Trophoblast cell (in vitro differentiated cells and primary cell): ENCODE data around the gene SLC10A3.

Source experiments
- DNase-seq, 2 donors: peaks; one replicate each; pipeline ENCODE4 v3.0.0-alpha.2; 2016
- H2AFZ ChIP-seq: 2 replicates; pipeline ENCODE4 v1.6.1; 2013; ENCODE audit warnings: low read length, moderate library complexity, mild to moderate bottlenecking; ENCODE audit not compliant: insufficient read depth, poor library complexity
- H2AK5ac ChIP-seq: 2 replicates; pipeline ENCODE4 v1.6.1; 2013; ENCODE audit warnings: mild to moderate bottlenecking, low read length
- H2BK120ac ChIP-seq: 2 replicates; pipeline ENCODE4 v1.6.1; 2013; ENCODE audit warnings: low read length, mild to moderate bottlenecking, moderate library complexity; ENCODE audit not compliant: insufficient read depth, poor library complexity
- H2BK12ac ChIP-seq: 2 replicates; pipeline ENCODE4 v1.6.1; 2013; ENCODE audit warnings: mild to moderate bottlenecking, low read length, moderate library complexity
- H2BK5ac ChIP-seq: 2 replicates; pipeline ENCODE4 v1.6.1; 2013; ENCODE audit warnings: low read length, low read depth, moderate library complexity, mild to moderate bottlenecking; ENCODE audit not compliant: poor library complexity
- H3K14ac ChIP-seq: 2 replicates; pipeline ENCODE4 v1.6.1; 2013; ENCODE audit warnings: mild to moderate bottlenecking, low read length
- H3K18ac ChIP-seq: 2 replicates; pipeline ENCODE4 v1.6.1; 2013; ENCODE audit warnings: mild to moderate bottlenecking, low read length
- H3K23ac ChIP-seq: 2 replicates; pipeline ENCODE4 v1.6.1; 2013; ENCODE audit warnings: low read length
- H3K27ac ChIP-seq: 2 replicates; pipeline ENCODE4 v1.5.1; 2013; ENCODE audit warnings: low read depth, mild to moderate bottlenecking, inconsistent platforms, low read length, moderate library complexity
- H3K27me3 ChIP-seq: 2 replicates; pipeline ENCODE4 v1.6.1; 2013; ENCODE audit warnings: inconsistent platforms, mild to moderate bottlenecking, low read length, moderate library complexity; ENCODE audit not compliant: insufficient read depth
- H3K36me3 ChIP-seq, 2 experiments: 1 replicate in 1 of 2; 2 replicates in 1 of 2; pipeline ENCODE4 v1.6.1; 2013; ENCODE audit warnings: low read length in 2 of 2, mild to moderate bottlenecking in 2 of 2, moderate library complexity in 1 of 2; ENCODE audit not compliant: insufficient read depth in 2 of 2, control insufficient read depth in 1 of 2
- H3K4ac ChIP-seq: 2 replicates; pipeline ENCODE4 v1.6.1; 2013; ENCODE audit warnings: low read depth, mild to moderate bottlenecking, low read length, moderate library complexity
- H3K4me1 ChIP-seq, 2 experiments: 1 replicate in 1 of 2; 2 replicates in 1 of 2; pipeline ENCODE4 v1.6.1; 2013; ENCODE audit warnings: low read length in 2 of 2, mild to moderate bottlenecking in 2 of 2, moderate library complexity in 1 of 2; ENCODE audit not compliant: insufficient read depth in 2 of 2, control insufficient read depth in 1 of 2
- H3K4me2 ChIP-seq: 2 replicates; pipeline ENCODE4 v1.6.1; 2013; ENCODE audit warnings: inconsistent platforms, mild to moderate bottlenecking, low read length, moderate library complexity
- H3K4me3 ChIP-seq: 2 replicates; pipeline ENCODE4 v1.5.1; 2013; ENCODE audit warnings: mild to moderate bottlenecking, low read depth, low read length, inconsistent platforms
- H3K79me1 ChIP-seq: one replicate; pipeline ENCODE4 v1.6.1; 2013; ENCODE audit warnings: low read length
- H3K79me2 ChIP-seq: 2 replicates; pipeline ENCODE4 v1.6.1; 2013; ENCODE audit warnings: low read length, mild to moderate bottlenecking; ENCODE audit not compliant: control insufficient read depth, insufficient read depth, poor library complexity
- H3K9ac ChIP-seq: 2 replicates; pipeline ENCODE4 v1.6.1; 2013; ENCODE audit warnings: mild to moderate bottlenecking, low read length
- H3K9me3 ChIP-seq: 2 replicates; pipeline ENCODE4 v1.6.1; 2013; ENCODE audit warnings: low read depth, mild to moderate bottlenecking, control low read depth, inconsistent platforms, low read length; ENCODE audit not compliant: insufficient read depth
- H4K12ac ChIP-seq: 2 replicates; pipeline ENCODE4 v1.6.1; 2013; ENCODE audit warnings: low read depth, mild to moderate bottlenecking, low read length, moderate library complexity
- H4K8ac ChIP-seq: 2 replicates; pipeline ENCODE4 v1.6.1; 2013; ENCODE audit warnings: low read depth, mild to moderate bottlenecking, low read length, moderate library complexity
- H4K91ac ChIP-seq: one replicate; pipeline ENCODE4 v1.6.1; 2013; ENCODE audit warnings: low read depth, mild to moderate bottlenecking, low read length, moderate library complexity
- WGBS: extraction: QIAGEN DNeasy Blood & Tissue Kit; methylation state at CpG from one replicate; pipeline ENCODE4 v1.1.7; 2013; ENCODE audit warnings: missing lambda C conversion rate; ENCODE audit not compliant: insufficient read length, insufficient coverage; ENCODE audit errors: extremely low coverage; 5-methylcytosine and 5-hydroxymethylcytosine counted together

Gene SLC10A3

GRCh38 chrX:154465601-154466000 lies 24.8 kb downstream of the SLC10A3 start:
- no CpG with 5 or more reads among the region's 14 CpGs for WGBS
- Histone ChIP-seq H2AK5ac (no peak overlapping the region), H3K9ac (no peak overlapping the region)

GRCh38 chrX:154464806-154465365 lies 25.5 kb downstream of the SLC10A3 start:
- no peak overlapping the region for H3K23ac ChIP-seq
- H2BK12ac ChIP-seq = no peak overlapping the region
- no peak overlapping the region for H2AK5ac ChIP-seq
- no peak overlapping the region for H2AFZ ChIP-seq
- no peak for DNase-seq
- peaks cover 94% of the 10 kb centered on the region in 2 experiments for H3K36me3 ChIP-seq
- H3K4ac ChIP-seq = no peak overlapping the region
- H3K27me3 ChIP-seq = no peaks in the 10 kb centered on the region
- H3K4me2 ChIP-seq = no peak overlapping the region
- peaks cover 0 to 2% of the 10 kb centered on the region in 2 experiments for H3K4me1 ChIP-seq
- no peak overlapping the region for H4K12ac ChIP-seq
- no peak overlapping the region for H3K4me3 ChIP-seq
- no peak overlapping the region for H3K9ac ChIP-seq
- H2BK5ac ChIP-seq = no peak overlapping the region
- H3K18ac ChIP-seq = no peak overlapping the region
- H3K79me2 ChIP-seq = no peaks in the 10 kb centered on the region
- no peak overlapping the region for H3K14ac ChIP-seq
- no peak overlapping the region for H3K27ac ChIP-seq
- no peaks in the 10 kb centered on the region for H3K9me3 ChIP-seq
- H4K91ac ChIP-seq = no peak overlapping the region
- H4K8ac ChIP-seq = no peak overlapping the region
- no peak overlapping the region for H2BK120ac ChIP-seq
- no CpG with 5 or more reads among the region's 28 CpGs for WGBS
- H3K79me1 ChIP-seq = no peaks in the 10 kb centered on the region

More at GRCh38 chrX:154465601-154466000, 24.8 kb downstream of the SLC10A3 start:
- H2BK12ac ChIP-seq = no peak overlapping the region
- H3K4ac ChIP-seq = no peak overlapping the region
- no peak overlapping the region for H3K23ac ChIP-seq
- peaks cover 98% of the 10 kb centered on the region in 2 experiments for H3K36me3 ChIP-seq
- no peak overlapping the region for H3K27ac ChIP-seq
- H3K79me2 ChIP-seq = no peaks in the 10 kb centered on the region
- H4K91ac ChIP-seq = no peak overlapping the region
- no peak overlapping the region for H3K4me2 ChIP-seq
- H3K9me3 ChIP-seq = no peaks in the 10 kb centered on the region
- H3K79me1 ChIP-seq = no peaks in the 10 kb centered on the region
- no peaks in the 10 kb centered on the region for H3K27me3 ChIP-seq
- DNase-seq = no peak
- no peak overlapping the region for H4K8ac ChIP-seq
- H3K4me3 ChIP-seq = no peak overlapping the region
- no peak overlapping the region for H2BK5ac ChIP-seq
- no peak overlapping the region for H2AFZ ChIP-seq
- no peak overlapping the region for H4K12ac ChIP-seq
- H3K14ac ChIP-seq = no peak overlapping the region
- no peak overlapping the region for H3K18ac ChIP-seq
- no peaks in the 10 kb centered on the region for H3K4me1 ChIP-seq
- H2BK120ac ChIP-seq = no peak overlapping the region

- H2AK5ac ChIP-seq = no peak overlapping the region
- H3K79me2 ChIP-seq = peaks cover 6% of the 10 kb centered on the region
- H2BK12ac ChIP-seq = no peak overlapping the region
- H3K27me3 ChIP-seq = no peaks in the 10 kb centered on the region
- H3K4ac ChIP-seq = no peak overlapping the region
- H2AFZ ChIP-seq = no peak overlapping the region
- H3K36me3 ChIP-seq = peaks cover 82% of the 10 kb centered on the region in 2 experiments
- H3K9ac ChIP-seq = no peak overlapping the region
- H4K8ac ChIP-seq = no peak overlapping the region
- no peak overlapping the region for H3K27ac ChIP-seq
- H3K79me1 ChIP-seq = peaks cover under 1% of the 10 kb centered on the region
- no peak for DNase-seq
- no peak overlapping the region for H3K4me3 ChIP-seq
- H2BK5ac ChIP-seq = no peak overlapping the region
- H4K12ac ChIP-seq = no peak overlapping the region
- H3K4me1 ChIP-seq = peaks cover 0 to 10% of the 10 kb centered on the region in 2 experiments
- H3K14ac ChIP-seq = no peak overlapping the region
- no CpG with 5 or more reads among the region's 36 CpGs for WGBS
- H4K91ac ChIP-seq = no peak overlapping the region
- no peak overlapping the region for H3K18ac ChIP-seq
- no peaks in the 10 kb centered on the region for H3K9me3 ChIP-seq
- no peak overlapping the region for H2BK120ac ChIP-seq
- H3K4me2 ChIP-seq = no peak overlapping the region
- no peak overlapping the region for H3K23ac ChIP-seq
Observed at GRCh38 chrX:154463611-154464220, 26.7 kb downstream of the SLC10A3 start.

GRCh38 chrX:154462396-154462795 lies 28.0 kb downstream of the SLC10A3 start:
- Histone ChIP-seq H3K18ac (no peak overlapping the region), H2BK12ac (no peak overlapping the region), H4K8ac (no peak overlapping the region), H2BK120ac (no peak overlapping the region), H3K9me3 (no peaks in the 10 kb centered on the region), H3K23ac (no peak overlapping the region), H4K12ac (no peak overlapping the region), H3K4me1 (peaks cover 0 to 10% of the 10 kb centered on the region in 2 experiments), H3K4me2 (no peak overlapping the region), H3K79me2 (peaks cover 10% of the 10 kb centered on the region), H2AFZ (no peak overlapping the region), H3K27ac (no peak overlapping the region), H2BK5ac (no peak overlapping the region), H3K36me3 (peaks cover 69% of the 10 kb centered on the region in 2 experiments), H3K4me3 (no peak overlapping the region), H4K91ac (no peak overlapping the region), H3K4ac (no peak overlapping the region), H3K79me1 (peaks cover 8% of the 10 kb centered on the region), H3K14ac (no peak overlapping the region), H2AK5ac (no peak overlapping the region), H3K27me3 (no peaks in the 10 kb centered on the region), H3K9ac (no peak overlapping the region)
- WGBS = no CpG with 5 or more reads among the region's 8 CpGs
- DNase-seq = no peak
